Muscle layer of duodenum (tissue), 2 donors: ENCODE measurements around the gene MPHOSPH6.
"Not testable (repeated sequence)": the region's sequence is repeated elsewhere in the genome, so short reads cannot be mapped to it uniquely, and the experiment has no call there.

ENCODE experiments used
- H3K27ac ChIP-seq: one replicate; pipeline ENCODE4 v1.7.0; 2013; ENCODE audit warnings: mild to moderate bottlenecking, low read length
- H3K27me3 ChIP-seq: one replicate; pipeline ENCODE4 v1.7.0; 2013; ENCODE audit warnings: low read depth, mild to moderate bottlenecking, control low read depth, low read length
- H3K36me3 ChIP-seq, 2 donors: one replicate each; pipeline ENCODE4 v1.7.0; 2013; ENCODE audit warnings: low read length in 2 of 2, control low read depth in 1 of 2, mild to moderate bottlenecking in 1 of 2; ENCODE audit not compliant: insufficient read depth in 2 of 2, control insufficient read depth in 1 of 2
- H3K4me1 ChIP-seq, 2 donors: one replicate each; pipeline ENCODE4 v1.7.0; 2013; ENCODE audit warnings: low read length in 2 of 2, mild to moderate bottlenecking in 2 of 2, control low read depth in 1 of 2, moderate library complexity in 1 of 2; ENCODE audit not compliant: insufficient read depth in 2 of 2, control insufficient read depth in 1 of 2
- H3K4me3 ChIP-seq, 2 donors: one replicate each; pipeline ENCODE4 v1.7.0; 2013; ENCODE audit warnings: low read length in 2 of 2, low read depth in 1 of 2, mild to moderate bottlenecking in 1 of 2
- H3K9me3 ChIP-seq, 2 donors: one replicate each; pipeline ENCODE4 v1.7.0; 2013; ENCODE audit warnings: low read length in 2 of 2, control low read depth in 1 of 2, mild to moderate bottlenecking in 1 of 2; ENCODE audit not compliant: control insufficient read depth in 1 of 2
- donor health status: healthy.

Gene MPHOSPH6

DNA sequence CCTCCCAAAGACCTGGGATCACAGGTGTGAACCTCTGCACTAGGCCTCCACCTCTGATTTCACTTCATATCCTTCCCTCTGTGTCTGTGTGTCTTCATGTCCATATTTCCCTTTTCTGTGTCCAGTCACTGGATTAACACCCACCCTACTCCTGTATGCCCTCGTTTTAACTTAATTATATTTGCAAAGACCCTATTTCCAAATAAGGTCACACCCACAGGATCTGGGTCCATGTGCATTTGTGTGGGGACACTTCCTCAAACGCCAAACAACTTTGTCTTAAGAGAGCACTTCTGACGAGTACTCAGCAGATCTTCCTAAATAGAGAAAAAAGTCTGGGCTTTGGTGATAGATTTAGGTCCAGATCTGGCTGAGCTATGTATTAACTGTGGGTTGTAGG, 56.3 kb downstream of the MPHOSPH6 start:
- H3K27ac ChIP-seq = no peak overlapping the region
- no peaks in the 10 kb centered on the region for H3K36me3 ChIP-seq
- no peaks in the 10 kb centered on the region for H3K27me3 ChIP-seq
- no peaks in the 10 kb centered on the region for H3K4me1 ChIP-seq
- H3K9me3 ChIP-seq = no peaks in the 10 kb centered on the region
- no peak overlapping the region for H3K4me3 ChIP-seq

DNA sequence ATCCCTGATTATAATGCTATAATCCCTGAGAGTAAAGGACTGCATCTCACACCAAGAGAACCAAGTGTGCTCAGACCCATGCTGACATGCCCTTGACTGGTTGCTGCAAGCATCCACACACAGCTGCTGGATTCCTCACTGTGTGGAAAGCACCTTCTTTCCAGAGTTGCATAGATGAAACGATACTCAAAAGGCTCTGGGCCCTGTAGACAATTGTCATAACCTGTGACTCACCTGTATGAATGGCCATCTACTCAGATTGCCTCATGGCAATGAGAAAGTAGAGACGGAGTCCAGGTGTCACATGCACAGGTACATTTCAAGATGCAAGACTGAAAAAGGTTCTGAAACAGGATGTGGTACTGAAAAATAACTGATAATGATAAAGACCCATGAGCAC, 58.1 kb downstream of the MPHOSPH6 start:
- Histone ChIP-seq H3K27me3 (no peaks in the 10 kb centered on the region), H3K9me3 (no peaks in the 10 kb centered on the region), H3K4me3 (no peak overlapping the region), H3K36me3 (no peaks in the 10 kb centered on the region), H3K4me1 (no peaks in the 10 kb centered on the region), H3K27ac (no peak overlapping the region)

DNA sequence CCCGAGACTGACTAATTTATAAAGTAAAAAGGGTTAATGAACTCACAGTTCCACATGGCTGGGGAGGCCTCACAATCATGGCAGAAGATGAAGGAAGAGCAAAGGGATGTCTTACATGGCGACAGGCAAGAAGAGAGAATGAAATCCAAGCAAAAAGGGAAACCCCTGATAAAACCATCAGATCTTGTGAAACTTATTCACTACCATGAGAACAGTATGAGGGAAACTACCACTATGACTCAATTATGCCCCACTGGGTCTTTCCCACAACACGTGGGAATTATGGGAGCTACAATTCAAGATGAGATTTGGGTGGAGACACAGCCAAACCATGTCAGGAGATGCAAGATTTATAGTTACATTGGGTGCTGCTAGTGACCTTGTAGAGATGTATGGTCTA, 60.8 kb downstream of the MPHOSPH6 start:
- not testable (repeated sequence) for H3K4me3 ChIP-seq, H3K9me3 ChIP-seq, H3K27ac ChIP-seq, H3K4me1 ChIP-seq, H3K36me3 ChIP-seq, H3K27me3 ChIP-seq

GRCh38 chr16:82108774-82109173, 61.2 kb downstream of the MPHOSPH6 start:
- Histone ChIP-seq H3K27me3 (no peaks in the 10 kb centered on the region), H3K4me3 (no peak overlapping the region), H3K27ac (no peak overlapping the region), H3K9me3 (no peaks in the 10 kb centered on the region), H3K4me1 (no peaks in the 10 kb centered on the region), H3K36me3 (no peaks in the 10 kb centered on the region)

DNA sequence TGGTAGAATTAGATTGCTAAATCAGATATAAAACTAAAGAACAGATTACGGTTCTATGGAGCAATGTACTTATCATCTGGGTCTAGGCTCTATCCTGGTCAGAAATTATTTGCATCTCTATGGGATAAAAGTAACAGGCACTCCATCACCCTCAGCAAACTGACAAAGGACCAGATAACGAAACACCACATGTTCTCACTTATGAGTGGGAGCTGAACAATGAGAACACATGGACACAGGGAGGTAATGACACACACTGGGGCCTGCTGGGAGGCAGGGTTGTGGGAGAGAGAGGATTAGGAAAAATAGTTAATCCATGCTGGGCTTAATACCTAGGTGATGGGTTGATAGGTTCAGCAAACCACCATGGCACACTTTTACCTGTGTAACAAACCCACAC, 61.9 kb downstream of the MPHOSPH6 start:
- H3K36me3 ChIP-seq = no peaks in the 10 kb centered on the region

GRCh38 chr16:82105107-82105506, 64.9 kb downstream of the MPHOSPH6 start:
- Histone ChIP-seq H3K27me3 (no peaks in the 10 kb centered on the region), H3K4me1 (no peaks in the 10 kb centered on the region), H3K36me3 (no peaks in the 10 kb centered on the region), H3K27ac (no peak overlapping the region), H3K4me3 (no peak overlapping the region), H3K9me3 (no peaks in the 10 kb centered on the region)

More for the DNA sequence above, 61.9 kb downstream of the MPHOSPH6 start:
- H3K9me3 ChIP-seq = no peaks in the 10 kb centered on the region
- no peak overlapping the region for H3K4me3 ChIP-seq
- H3K27ac ChIP-seq = no peak overlapping the region
- no peaks in the 10 kb centered on the region for H3K27me3 ChIP-seq
- no peaks in the 10 kb centered on the region for H3K4me1 ChIP-seq
